MM.1S (cell line): ENCODE results near the gene CAV1.
A peak's percentile ranks its signal among the peaks of the same experiment; 100 is the strongest.

ENCODE experiments used
- DNase-seq: peaks from one replicate; pipeline ENCODE4 v3.0.0-alpha.2; 2015
- H2AFZ ChIP-seq: fragments of 300-600 bp; sonication (generic); 2 replicates; pipeline ENCODE4 v1.6.0; 2016; ENCODE audit warnings: antibody characterized with exemption, low read length
- H3F3A ChIP-seq: fragments of 300-600 bp; sonication (generic); 2 replicates; pipeline ENCODE4 v1.6.1; 2016; ENCODE audit warnings: mild to moderate bottlenecking, antibody characterized with exemption, low read length, moderate library complexity, mixed read lengths; ENCODE audit not compliant: insufficient read depth
- H3K27ac ChIP-seq: fragments of 300-600 bp; sonication (generic); 2 replicates; pipeline ENCODE4 v1.5.1; 2016; ENCODE audit warnings: mild to moderate bottlenecking, low read length
- H3K27me3 ChIP-seq: fragments of 300-600 bp; sonication (generic); replicated peaks from 2 replicates; pipeline ENCODE4 v1.6.0; 2016; ENCODE audit warnings: low read length; ENCODE audit not compliant: insufficient read depth
- H3K36me3 ChIP-seq: fragments of 300-600 bp; sonication (generic); replicated peaks from 2 replicates; pipeline ENCODE4 v1.6.1; 2016; ENCODE audit warnings: mild to moderate bottlenecking, low read length, mixed read lengths; ENCODE audit not compliant: insufficient read depth
- H3K4me1 ChIP-seq: fragments of 300-600 bp; sonication (generic); 2 replicates; pipeline ENCODE4 v1.6.1; 2016; ENCODE audit warnings: low read length, mixed read lengths
- H3K4me2 ChIP-seq: fragments of 300-600 bp; sonication (generic); 2 replicates; pipeline ENCODE4 v1.6.0; 2016; ENCODE audit warnings: low read depth, low read length
- H3K4me3 ChIP-seq: fragments of 300-600 bp; sonication (generic); 2 replicates; pipeline ENCODE4 v1.5.1; 2016; ENCODE audit warnings: low read length, mixed read lengths
- H3K79me2 ChIP-seq: fragments of 300-600 bp; sonication (generic); 2 replicates; pipeline ENCODE4 v1.6.1; 2016; ENCODE audit warnings: mixed run types, low read length, mixed read lengths
- H3K9ac ChIP-seq: fragments of 300-600 bp; sonication (generic); 2 replicates; pipeline ENCODE4 v1.6.1; 2016; ENCODE audit warnings: low read length, mixed read lengths
- H3K9me2 ChIP-seq: fragments of 300-600 bp; sonication (generic); replicated peaks from 2 replicates; pipeline ENCODE4 v1.6.1; 2016; ENCODE audit warnings: mild to moderate bottlenecking, low read length, mixed read lengths; ENCODE audit not compliant: insufficient read depth
- H3K9me3 ChIP-seq: fragments of 300-600 bp; sonication (generic); replicated peaks from 2 replicates; pipeline ENCODE4 v1.6.1; 2016; ENCODE audit warnings: mild to moderate bottlenecking, low read length, mixed read lengths; ENCODE audit not compliant: insufficient read depth
- H4K20me1 ChIP-seq: fragments of 300-600 bp; sonication (generic); 2 replicates; pipeline ENCODE4 v1.6.1; 2016; ENCODE audit warnings: mild to moderate bottlenecking, low read length, moderate library complexity, mixed read lengths; ENCODE audit not compliant: insufficient read depth
- CTCF ChIP-seq: fragments of 300-600 bp; sonication (generic); IDR thresholded peaks from 2 replicates; pipeline ENCODE4 v1.5.1; 2016; ENCODE audit warnings: antibody characterized with exemption, low read length, mixed read lengths
- EZH2 ChIP-seq: fragments of 300-600 bp; sonication (generic); optimal IDR thresholded peaks from 2 replicates; pipeline ENCODE3; 2017; ENCODE audit warnings: low read depth, mild to moderate bottlenecking, antibody characterized with exemption, low read length, mixed read lengths
- EZH2phosphoT487 ChIP-seq: fragments of 300-600 bp; sonication (generic); IDR thresholded peaks from 2 replicates; pipeline ENCODE4 v1.6.1; 2018; ENCODE audit warnings: antibody characterized with exemption, low read length

The CAV1 gene

GRCh38 chr7:116601426-116601825 lies 76.6 kb downstream of the CAV1 start:
- no peak for TF ChIP-seq EZH2
- TF ChIP-seq CTCF = no peak
- TF ChIP-seq EZH2phosphoT487 = no peak
- Histone ChIP-seq H3K27ac (peak overlapping the region; percentile 12; the same call in 1 of the 2 replicates), H3K4me3 (no peak overlapping the region), H3K36me3 (no peaks in the 10 kb centered on the region), H4K20me1 (no peaks in the 10 kb centered on the region), H3K4me1 (peaks cover 13% of the 10 kb centered on the region), H3K9me2 (no peaks in the 10 kb centered on the region), H3K9ac (no peak overlapping the region), H2AFZ (peak overlapping the region; percentile 24), H3K79me2 (no peaks in the 10 kb centered on the region), H3F3A (peaks cover 10% of the 10 kb centered on the region), H3K27me3 (no peaks in the 10 kb centered on the region), H3K9me3 (no peaks in the 10 kb centered on the region), H3K4me2 (peak overlapping the region; percentile 45)
- peak; percentile 90 for DNase-seq

DNA sequence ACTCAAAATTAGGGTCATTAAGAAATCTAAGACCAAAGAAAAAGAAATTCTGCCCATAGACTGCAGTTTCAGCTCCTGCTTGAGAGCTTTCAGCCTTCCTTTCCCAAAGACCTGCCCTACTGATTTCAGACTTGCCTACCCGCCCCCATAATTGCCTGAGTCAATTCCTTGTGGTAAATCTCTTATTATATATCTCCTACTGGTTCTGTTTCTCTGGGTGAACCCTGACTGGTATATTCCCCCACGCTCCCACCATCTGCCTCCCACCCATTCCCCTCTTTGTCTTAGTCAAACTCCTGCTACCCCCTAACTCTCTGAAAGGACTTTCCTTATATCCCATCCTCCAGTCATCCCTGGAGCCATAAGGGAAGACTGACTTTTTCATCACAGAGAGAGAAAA lies 82.5 kb downstream of the CAV1 start:
- Histone ChIP-seq H3K4me3 (no peak overlapping the region), H3K9ac (no peak overlapping the region), H2AFZ (no peak overlapping the region), H3K9me2 (no peaks in the 10 kb centered on the region), H3K4me1 (no peaks in the 10 kb centered on the region), H3K4me2 (no peak overlapping the region), H3K9me3 (no peaks in the 10 kb centered on the region), H3F3A (no peaks in the 10 kb centered on the region), H4K20me1 (no peaks in the 10 kb centered on the region), H3K79me2 (no peaks in the 10 kb centered on the region), H3K36me3 (no peaks in the 10 kb centered on the region), H3K27me3 (no peaks in the 10 kb centered on the region), H3K27ac (no peak overlapping the region)
- TF ChIP-seq EZH2phosphoT487 = no peak
- TF ChIP-seq EZH2 = no peak
- no peak for TF ChIP-seq CTCF
- no peak for DNase-seq

DNA sequence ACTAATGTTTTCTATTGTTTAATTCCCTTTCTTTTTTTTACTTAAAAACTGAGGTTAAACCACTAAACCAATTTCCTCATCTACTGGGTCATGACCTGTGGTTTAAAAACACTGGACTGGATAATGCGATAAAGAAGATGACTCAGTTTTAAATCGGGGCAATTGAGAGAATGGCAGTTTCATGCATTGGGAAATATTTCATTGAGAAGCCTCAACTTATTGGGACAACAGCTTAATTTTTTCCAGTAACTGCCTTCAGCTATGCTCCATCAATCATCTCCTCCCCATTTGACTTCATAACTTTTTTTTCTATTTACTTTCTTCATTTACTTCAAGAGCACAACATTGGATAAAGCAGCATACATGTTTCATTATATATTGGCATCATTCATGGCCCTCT lies 85.4 kb downstream of the CAV1 start:
- TF ChIP-seq EZH2 = no peak
- no peak for TF ChIP-seq CTCF
- TF ChIP-seq EZH2phosphoT487 = no peak
- Histone ChIP-seq H4K20me1 (no peaks in the 10 kb centered on the region), H3K9ac (no peak overlapping the region), H3K27ac (no peak overlapping the region), H3K9me2 (no peaks in the 10 kb centered on the region), H3F3A (no peaks in the 10 kb centered on the region), H3K4me3 (no peak overlapping the region), H3K4me1 (no peaks in the 10 kb centered on the region), H3K36me3 (no peaks in the 10 kb centered on the region), H2AFZ (no peak overlapping the region), H3K9me3 (no peaks in the 10 kb centered on the region), H3K27me3 (no peaks in the 10 kb centered on the region), H3K4me2 (no peak overlapping the region), H3K79me2 (no peaks in the 10 kb centered on the region)
- no peak for DNase-seq
